ENCODE data around the gene VPS13A.

GRCh38 chr9:77457916-77458592, 280.7 kb downstream of the VPS13A start:
- TF ChIP-seq CTCF (IDR thresholded peaks at IDR 0.05): peak; percentile 96
- no peak for TF ChIP-seq ZFX (IDR thresholded peaks at IDR 0.05; ENCODE audit: borderline replicate concordance)
